ENCODE results near the gene NACAD.
A peak's percentile ranks its signal among the peaks of the same experiment; 100 is the strongest.
"Not testable (repeated sequence)": the region's sequence is repeated elsewhere in the genome, so short reads cannot be mapped to it uniquely, and the experiment has no call there.

Gene NACAD

GRCh38 chr7:45088821-45089340 lies at the start of gene NACAD:
TSS of gene NACAD (minus strand) at chr7:45088969. CDS start at chr7:45088894, 75 bp downstream.
- DNase-seq, result no peak

GRCh38 chr7:45136106-45137060 lies 47.6 kb upstream of the NACAD start:
- peak; percentile 53 for DNase-seq

- no peak for DNase-seq
Measured at GRCh38 chr7:45133877-45134276, 45.1 kb upstream of the NACAD start.

- DNase-seq, result no peak
Measured at GRCh38 chr7:45133352-45133751, 44.6 kb upstream of the NACAD start.

- no peak for DNase-seq
Measured at GRCh38 chr7:45132708-45133320, 44.0 kb upstream of the NACAD start.

- no peak for DNase-seq
Measured at GRCh38 chr7:45131891-45132290, 43.1 kb upstream of the NACAD start.

GRCh38 chr7:45130910-45131309 lies 42.1 kb upstream of the NACAD start:
- no peak for DNase-seq

- no peak for DNase-seq
Measured at GRCh38 chr7:45129906-45130305, 41.1 kb upstream of the NACAD start.

- no peak for DNase-seq
Measured at GRCh38 chr7:45129181-45129800, 40.5 kb upstream of the NACAD start.

GRCh38 chr7:45126920-45127319 lies 38.2 kb upstream of the NACAD start:
- no peak for DNase-seq

- DNase-seq, result no peak
Measured at GRCh38 chr7:45126201-45126600, 37.4 kb upstream of the NACAD start.

- DNase-seq, result no peak
Measured at GRCh38 chr7:45125193-45125904, 36.6 kb upstream of the NACAD start.

GRCh38 chr7:45123913-45124710 lies 35.3 kb upstream of the NACAD start:
- no peak for DNase-seq

GRCh38 chr7:45122975-45123860 lies 34.4 kb upstream of the NACAD start:
- DNase-seq, result no peak

- DNase-seq, result no peak
Measured at GRCh38 chr7:45119550-45119949, 30.8 kb upstream of the NACAD start.

- DNase-seq, result no peak
Measured at GRCh38 chr7:45118889-45119331, 30.1 kb upstream of the NACAD start.

- DNase-seq, result no peak
Measured at GRCh38 chr7:45118292-45118691, 29.5 kb upstream of the NACAD start.

- no peak for DNase-seq
Measured at GRCh38 chr7:45117582-45117981, 28.8 kb upstream of the NACAD start.

- no peak for DNase-seq
Measured at GRCh38 chr7:45116048-45116447, 27.3 kb upstream of the NACAD start.

GRCh38 chr7:45114926-45115325 lies 26.2 kb upstream of the NACAD start:
- DNase-seq, result no peak

GRCh38 chr7:45114257-45114656 lies 25.5 kb upstream of the NACAD start:
- DNase-seq, result not testable (repeated sequence)
